ENCODE measurements around the gene PDE1C.

The PDE1C gene

DNA sequence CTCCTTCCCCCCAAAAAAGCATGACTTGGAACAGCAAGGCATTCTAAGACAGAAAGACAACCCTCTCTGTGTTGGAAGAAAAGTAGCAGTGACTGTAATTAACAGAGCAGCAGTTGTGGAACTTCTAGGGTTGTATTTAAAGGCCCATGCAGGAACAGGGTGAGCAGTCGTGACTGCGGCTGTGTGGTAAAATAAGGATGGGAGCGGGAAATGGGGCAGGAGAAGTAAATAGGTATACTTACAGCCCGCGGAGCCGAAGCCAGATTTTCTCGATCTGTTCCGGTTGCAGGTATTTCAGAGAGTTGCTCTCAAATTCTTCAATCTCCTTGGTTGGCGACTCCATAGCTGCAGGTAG, 179 bp downstream of the PDE1C start:
- TF ChIP-seq, protein P1, sequence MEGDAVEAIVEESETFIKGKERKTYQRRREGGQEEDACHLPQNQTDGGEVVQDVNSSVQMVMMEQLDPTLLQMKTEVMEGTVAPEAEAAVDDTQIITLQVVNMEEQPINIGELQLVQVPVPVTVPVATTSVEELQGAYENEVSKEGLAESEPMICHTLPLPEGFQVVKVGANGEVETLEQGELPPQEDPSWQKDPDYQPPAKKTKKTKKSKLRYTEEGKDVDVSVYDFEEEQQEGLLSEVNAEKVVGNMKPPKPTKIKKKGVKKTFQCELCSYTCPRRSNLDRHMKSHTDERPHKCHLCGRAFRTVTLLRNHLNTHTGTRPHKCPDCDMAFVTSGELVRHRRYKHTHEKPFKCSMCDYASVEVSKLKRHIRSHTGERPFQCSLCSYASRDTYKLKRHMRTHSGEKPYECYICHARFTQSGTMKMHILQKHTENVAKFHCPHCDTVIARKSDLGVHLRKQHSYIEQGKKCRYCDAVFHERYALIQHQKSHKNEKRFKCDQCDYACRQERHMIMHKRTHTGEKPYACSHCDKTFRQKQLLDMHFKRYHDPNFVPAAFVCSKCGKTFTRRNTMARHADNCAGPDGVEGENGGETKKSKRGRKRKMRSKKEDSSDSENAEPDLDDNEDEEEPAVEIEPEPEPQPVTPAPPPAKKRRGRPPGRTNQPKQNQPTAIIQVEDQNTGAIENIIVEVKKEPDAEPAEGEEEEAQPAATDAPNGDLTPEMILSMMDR (conservative IDR thresholded peaks at IDR 0.05; ENCODE audit: control insufficient read depth, insufficient read depth, low read depth, low read length): no peak
- no peak overlapping the region for H3K4me3 ChIP-seq (ENCODE audit: control insufficient read depth, low read depth, low read length)
- no peak for DNase-seq (ENCODE audit: low read depth)

DNA sequence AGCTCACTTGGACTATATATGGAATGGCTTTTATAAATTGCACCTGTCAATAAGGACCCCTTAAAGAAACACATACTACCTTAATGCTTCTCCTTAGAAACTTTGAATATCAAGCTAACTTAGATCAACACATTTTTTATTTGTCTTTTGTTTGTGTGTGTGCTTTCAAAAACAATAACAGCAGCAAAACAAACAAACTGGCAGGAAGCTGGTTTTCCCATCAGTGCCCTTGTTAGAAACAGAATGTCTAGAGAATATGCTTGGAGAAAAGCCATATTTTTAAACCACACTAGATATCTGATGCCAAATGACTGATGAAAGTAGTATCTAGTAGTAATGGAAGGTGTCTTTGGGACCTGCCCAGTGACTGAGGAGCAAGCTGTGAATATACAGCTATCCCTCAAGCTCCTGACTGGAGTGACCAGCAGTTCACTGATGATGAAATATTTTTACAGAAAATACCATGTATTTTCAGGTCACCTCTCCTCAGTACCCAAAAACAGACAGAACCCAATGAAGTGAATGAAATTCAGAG, 1.0 kb downstream of the PDE1C start:
- no peak overlapping the region for H3K4me3 ChIP-seq (ENCODE audit: control insufficient read depth, low read depth, low read length)
- TF ChIP-seq, protein P1 (conservative IDR thresholded peaks at IDR 0.05; ENCODE audit: control insufficient read depth, insufficient read depth, low read depth, low read length): no peak
- no peak for DNase-seq (ENCODE audit: low read depth)

DNA sequence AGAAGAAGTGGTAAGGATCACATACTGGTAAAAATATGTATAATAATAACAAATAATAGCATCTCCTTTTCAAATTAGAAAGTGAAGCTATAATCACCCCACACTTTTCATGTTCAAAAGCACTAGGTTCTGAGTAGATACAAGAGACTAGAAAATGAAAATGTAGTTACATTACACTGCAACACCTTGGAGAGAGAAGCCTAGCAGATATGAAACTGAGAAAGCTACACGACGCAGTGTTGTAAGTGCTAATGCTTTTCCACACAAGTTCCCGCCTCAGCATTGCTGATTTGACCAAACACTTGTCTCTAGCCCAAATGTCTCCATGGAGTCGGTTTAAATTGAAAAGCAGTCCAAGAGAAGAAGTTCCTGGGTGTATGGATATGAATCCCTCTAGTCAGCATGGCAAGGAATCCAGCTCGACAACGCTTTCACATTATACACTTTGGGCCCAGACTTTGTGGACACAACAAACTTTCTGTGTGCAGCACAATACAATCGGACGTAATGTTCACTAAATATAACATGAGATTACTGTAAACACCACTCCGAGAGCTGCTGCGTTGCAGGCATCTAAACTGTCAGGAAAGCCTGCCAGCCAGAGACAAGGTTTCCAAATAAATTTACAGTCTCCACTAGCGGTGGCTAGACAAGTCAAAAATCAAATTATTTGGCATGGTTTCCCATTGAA, 1.7 kb downstream of the PDE1C start:
- no peak for DNase-seq (ENCODE audit: low read depth)
- no peak overlapping the region for H3K4me3 ChIP-seq (ENCODE audit: control insufficient read depth, low read depth, low read length)
- TF ChIP-seq, protein P1 (conservative IDR thresholded peaks at IDR 0.05; ENCODE audit: control insufficient read depth, insufficient read depth, low read depth, low read length): no peak

DNA sequence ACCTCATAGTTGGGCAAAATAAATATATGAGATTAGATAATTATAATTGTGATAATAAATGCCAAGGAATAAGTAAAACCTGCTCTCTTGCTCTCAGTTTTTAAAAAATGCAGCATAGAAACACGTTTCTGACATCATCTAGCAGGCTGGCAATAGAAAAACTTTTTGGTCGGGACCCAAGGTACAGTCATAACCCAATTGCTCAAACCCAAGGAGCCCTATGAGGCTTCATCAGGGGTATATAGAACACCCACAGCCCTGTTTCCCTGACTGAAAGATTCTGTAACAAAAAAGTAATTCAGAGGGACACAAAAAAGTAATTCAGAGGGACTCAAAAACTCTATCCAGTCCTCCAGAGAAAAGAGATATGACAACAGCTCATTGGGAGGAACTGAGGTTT, 3.8 kb downstream of the PDE1C start:
- H3K4me3 ChIP-seq (ENCODE audit: control insufficient read depth, low read depth, low read length): no peak overlapping the region
- no peak for DNase-seq (ENCODE audit: low read depth)
- TF ChIP-seq, protein P1 (conservative IDR thresholded peaks at IDR 0.05; ENCODE audit: control insufficient read depth, insufficient read depth, low read depth, low read length): no peak

DNA sequence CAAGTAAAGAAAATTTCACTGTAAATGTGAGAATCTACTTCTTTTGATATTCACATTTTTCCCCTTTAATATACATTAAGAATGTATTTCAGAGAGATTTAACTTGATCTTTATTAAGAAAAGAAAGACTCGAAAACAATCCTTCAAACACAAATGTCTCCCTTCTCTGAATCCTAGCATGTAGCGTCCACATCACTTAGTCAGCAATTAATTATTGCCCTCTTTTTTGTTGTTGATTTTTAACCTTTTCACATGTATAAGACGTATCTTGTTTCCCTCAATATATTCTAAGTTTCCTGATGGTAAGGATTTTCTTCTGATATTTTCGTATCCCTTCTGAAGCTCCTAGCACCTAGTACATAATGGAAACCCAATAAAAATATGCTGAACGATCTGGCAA, 6.6 kb downstream of the PDE1C start:
- no peak for DNase-seq (ENCODE audit: low read depth)
- no peak overlapping the region for H3K4me3 ChIP-seq (ENCODE audit: control insufficient read depth, low read depth, low read length)
- TF ChIP-seq, protein P1 (conservative IDR thresholded peaks at IDR 0.05; ENCODE audit: control insufficient read depth, insufficient read depth, low read depth, low read length): no peak

DNA sequence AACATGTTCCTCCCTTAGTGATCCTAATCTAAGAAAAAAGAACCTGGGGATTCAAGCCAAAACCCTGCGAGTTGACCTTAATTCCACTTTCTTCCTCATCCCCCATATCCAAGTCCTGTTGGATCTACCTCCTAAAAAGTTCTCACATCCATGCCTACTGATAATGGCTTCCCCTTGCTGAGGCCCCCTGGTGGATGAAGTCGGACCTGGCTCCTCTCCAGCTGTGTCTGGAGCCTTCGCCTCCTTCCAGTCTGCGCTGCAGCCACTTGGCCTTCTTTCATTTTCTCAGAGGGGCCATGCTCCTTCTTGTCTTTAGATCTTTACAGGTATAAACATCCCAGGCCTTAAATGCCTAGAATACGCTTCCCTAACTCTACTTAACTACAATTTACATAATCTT, 8.1 kb downstream of the PDE1C start:
- DNase-seq (ENCODE audit: low read depth): peak; percentile 29
- H3K4me3 ChIP-seq (ENCODE audit: control insufficient read depth, low read depth, low read length): no peak overlapping the region
- TF ChIP-seq, protein P1 (conservative IDR thresholded peaks at IDR 0.05; ENCODE audit: control insufficient read depth, insufficient read depth, low read depth, low read length): peak; percentile 37
